Renal cortex interstitium (tissue), 15 donors: ENCODE data around the gene PTPRN2. TPM values are rescaled to one million over a fixed set of nuclear protein-coding genes. Genes with fewer than 3 reads are reported as not detected.
"Not testable (repeated sequence)": the region's sequence is repeated elsewhere in the genome, so short reads cannot be mapped to it uniquely, and the experiment has no call there.

ENCODE experiments used
- DNase-seq, 11 donors: peaks; one replicate each; pipeline ENCODE4 v3.0.0-alpha.2; 2013; ENCODE audit warnings: low read depth in 9 of 11, low spot score in 4 of 11; ENCODE audit errors: extremely low read depth in 1 of 11
- long read RNA-seq, 16 experiments: transcript quantifications; one replicate each; lab custom pipeline, GENCODE V29; 2026
- polyA plus RNA-seq, 3 donors: library from polyadenylated mRNA; unstranded; fragments of 120-200 nt; gene quantifications; one replicate each; pipeline ENCODE4 v1.2.1, GENCODE V29; 2013; ENCODE audit not compliant: insufficient read length in 3 of 3

PTPRN2 gene
- polyA plus RNA-seq: 1 to 10 TPM; 6.0 to 7.7 (median 7.2) TPM
- long read RNA-seq, donor 1, partial matches to known transcripts: 6 of 6 reads
- long read RNA-seq, donor 1, other reads (novel, unspliced or antisense): 0 of 6 reads
- long read RNA-seq, donor 2, partial matches to known transcripts: 15 of 15 reads
- long read RNA-seq, donor 2, other reads (novel, unspliced or antisense): 0 of 15 reads
- long read RNA-seq, donor 3, partial matches to known transcripts: 27 of 27 reads
- long read RNA-seq, donor 3, other reads (novel, unspliced or antisense): 0 of 27 reads
- long read RNA-seq, donor 4, partial matches to known transcripts: 17 of 17 reads
- long read RNA-seq, donor 4, other reads (novel, unspliced or antisense): 0 of 17 reads
- long read RNA-seq, donor 5: 0 reads
- long read RNA-seq, donor 6, partial matches to known transcripts: 10 of 10 reads
- long read RNA-seq, donor 6, other reads (novel, unspliced or antisense): 0 of 10 reads
- long read RNA-seq, donor 7, partial matches to known transcripts: 12 of 12 reads
- long read RNA-seq, donor 7, other reads (novel, unspliced or antisense): 0 of 12 reads
- long read RNA-seq, donor 8: 0 reads
- long read RNA-seq, donor 9, partial matches to known transcripts: 12 of 12 reads
- long read RNA-seq, donor 9, other reads (novel, unspliced or antisense): 0 of 12 reads
- long read RNA-seq, donor 10, partial matches to known transcripts: 16 of 16 reads
- long read RNA-seq, donor 10, other reads (novel, unspliced or antisense): 0 of 16 reads
- long read RNA-seq, donor 11, partial matches to known transcripts: 7 of 7 reads
- long read RNA-seq, donor 11, other reads (novel, unspliced or antisense): 0 of 7 reads
- long read RNA-seq, donor 12, partial matches to known transcripts: 9 of 9 reads
- long read RNA-seq, donor 12, other reads (novel, unspliced or antisense): 0 of 9 reads
- long read RNA-seq, donor 13: 0 reads
- long read RNA-seq, donor 14, partial matches to known transcripts: 17 of 17 reads
- long read RNA-seq, donor 14, other reads (novel, unspliced or antisense): 0 of 17 reads
- long read RNA-seq, donor 15: 0 reads
- long read RNA-seq, donor 16, partial matches to known transcripts: 35 of 35 reads
- long read RNA-seq, donor 16, other reads (novel, unspliced or antisense): 0 of 35 reads

- peak in 9 of 11 donors; percentile 20 to 61 (median 46) for DNase-seq
Measured at GRCh38 chr7:158587162-158588084, at the start of gene PTPRN2. TSS of gene PTPRN2 (minus strand) at chr7:158587823.

- DNase-seq: no peak
Measured at GRCh38 chr7:158633055-158633956, 45.7 kb upstream of the PTPRN2 start.

DNA sequence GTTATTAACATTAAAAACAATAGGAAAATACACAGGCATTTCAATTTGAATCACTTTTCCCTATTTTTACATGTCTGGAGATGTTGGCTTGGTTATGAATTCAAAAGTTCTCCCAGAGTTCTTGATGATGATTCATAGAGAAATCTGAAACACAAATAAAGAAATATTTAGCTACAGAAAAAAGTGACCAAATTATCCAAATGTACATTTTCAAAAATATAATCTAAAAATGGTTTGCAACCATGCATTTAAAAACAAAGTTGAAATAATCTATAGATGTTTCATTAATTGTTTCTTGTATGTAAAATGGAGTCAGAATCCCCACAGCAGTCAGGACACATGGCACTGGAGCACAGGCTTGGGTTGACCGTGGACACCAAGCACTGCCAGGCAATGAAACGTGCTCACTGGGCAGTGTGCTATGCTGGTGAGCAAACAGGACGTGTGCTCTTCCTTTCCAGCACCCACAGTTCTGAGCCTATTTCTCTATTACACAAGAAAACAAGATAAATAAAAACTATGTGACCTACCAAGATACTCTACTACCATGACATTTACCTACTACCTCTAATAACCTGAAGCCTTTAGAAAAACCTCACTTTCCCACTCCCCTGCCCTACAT is 44.1 kb upstream of the PTPRN2 start:
- no peak for DNase-seq

DNA sequence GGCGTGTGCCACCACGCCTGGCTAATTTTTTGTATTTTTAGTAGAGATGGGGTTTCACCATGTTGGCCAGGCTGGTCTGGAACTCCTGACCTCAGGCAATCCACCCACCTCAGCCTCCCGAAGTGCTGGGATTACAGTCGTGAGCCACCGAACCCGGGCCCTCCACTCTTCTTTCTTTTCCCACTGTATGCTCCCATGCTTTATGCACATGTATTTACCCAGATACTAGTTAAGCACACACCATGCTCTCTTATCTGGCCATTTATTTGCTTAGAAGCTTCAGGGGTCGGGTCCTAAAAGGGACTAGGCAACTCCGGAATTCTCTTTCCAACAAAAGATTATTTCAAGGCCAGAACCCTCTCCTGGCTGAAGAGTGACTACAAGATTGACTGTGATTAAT is 38.7 kb upstream of the PTPRN2 start:
- DNase-seq: not testable (repeated sequence)

DNA sequence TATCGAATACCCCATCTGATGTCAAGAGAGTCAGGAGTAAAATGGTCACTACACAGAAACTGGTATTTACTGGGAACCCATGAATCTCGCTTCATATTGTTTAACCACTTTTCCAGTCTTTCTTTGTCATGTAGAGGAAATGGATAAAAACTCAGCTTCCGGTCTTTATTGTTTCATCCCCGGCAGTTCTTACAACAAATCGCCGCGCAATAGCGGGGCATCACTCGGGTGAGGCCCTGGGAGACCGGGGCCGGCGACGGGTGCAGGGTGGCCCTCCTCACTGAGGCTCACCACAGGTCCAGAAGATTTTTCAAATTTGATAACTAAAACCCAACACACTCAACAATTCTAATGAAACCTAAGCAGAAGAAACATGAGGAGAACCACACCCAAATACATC is 35.6 kb upstream of the PTPRN2 start:
- DNase-seq: no peak

- no peak for DNase-seq
Measured at GRCh38 chr7:158620839-158621441, 33.3 kb upstream of the PTPRN2 start.

- DNase-seq: no peak
Measured at GRCh38 chr7:158620418-158620817, 32.8 kb upstream of the PTPRN2 start.

DNA sequence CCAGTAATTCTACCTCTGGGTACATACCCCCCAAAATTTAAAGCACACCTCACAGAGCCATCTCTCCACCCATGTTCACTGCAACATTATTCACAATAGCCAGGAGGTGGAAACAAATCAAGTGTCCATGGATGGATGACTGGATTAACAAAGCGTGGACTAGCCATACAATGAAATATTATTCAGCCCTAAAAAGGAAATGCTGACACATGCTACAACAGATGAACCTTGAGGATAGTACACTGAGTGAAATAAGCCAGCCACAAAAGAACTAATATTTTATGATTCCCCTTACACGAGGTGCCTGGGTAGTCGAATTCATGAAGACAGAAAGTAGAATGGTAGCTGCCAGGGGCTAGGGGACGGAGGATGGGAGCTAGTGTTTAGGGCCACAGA is 31.1 kb upstream of the PTPRN2 start:
- no peak for DNase-seq

DNA sequence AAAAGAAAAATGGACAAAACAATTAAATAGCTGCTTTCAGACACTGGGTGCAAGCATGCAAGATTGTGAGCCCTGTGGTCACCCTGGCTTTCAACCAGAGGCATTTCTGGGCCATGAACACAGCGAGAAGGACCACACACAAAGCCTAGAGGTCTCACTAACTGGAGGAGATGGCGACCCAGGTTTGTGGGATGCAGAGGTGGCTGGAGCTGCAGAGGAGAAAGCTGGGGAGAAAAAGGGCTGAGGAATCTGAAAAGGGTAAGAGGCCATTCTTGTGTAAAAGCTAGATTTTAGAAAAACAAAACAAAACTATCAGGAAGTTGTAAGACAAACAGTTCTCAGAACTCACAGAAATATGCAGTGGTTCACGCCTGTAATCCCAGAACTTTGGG is 30.1 kb upstream of the PTPRN2 start:
- no peak for DNase-seq

GRCh38 chr7:158616050-158616449 is 28.4 kb upstream of the PTPRN2 start:
- peak in 10 of 11 donors; percentile 18 to 72 (median 50) for DNase-seq

GRCh38 chr7:158614700-158615099 is 27.1 kb upstream of the PTPRN2 start:
- no peak for DNase-seq

DNA sequence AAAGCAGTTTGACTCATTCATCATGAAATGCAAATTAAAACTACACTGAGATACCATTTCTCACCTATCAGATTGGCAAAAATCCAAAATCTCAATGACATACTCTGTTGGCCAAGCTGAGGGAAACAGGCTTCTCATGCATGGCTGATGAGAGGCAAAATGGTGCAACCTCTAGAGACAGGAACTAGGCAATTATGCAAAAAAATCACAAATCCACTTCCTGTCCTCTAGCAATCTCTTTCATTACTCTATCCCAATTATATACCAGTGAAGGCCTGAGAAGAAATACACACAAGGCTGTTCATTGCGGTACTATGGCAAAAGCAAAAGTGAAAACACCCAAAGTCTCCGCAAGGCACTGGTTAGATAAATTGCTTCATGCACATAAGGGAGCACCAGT is 25.9 kb upstream of the PTPRN2 start:
- DNase-seq: no peak

- DNase-seq: no peak
Measured at GRCh38 chr7:158612546-158612945, 24.9 kb upstream of the PTPRN2 start.

DNA sequence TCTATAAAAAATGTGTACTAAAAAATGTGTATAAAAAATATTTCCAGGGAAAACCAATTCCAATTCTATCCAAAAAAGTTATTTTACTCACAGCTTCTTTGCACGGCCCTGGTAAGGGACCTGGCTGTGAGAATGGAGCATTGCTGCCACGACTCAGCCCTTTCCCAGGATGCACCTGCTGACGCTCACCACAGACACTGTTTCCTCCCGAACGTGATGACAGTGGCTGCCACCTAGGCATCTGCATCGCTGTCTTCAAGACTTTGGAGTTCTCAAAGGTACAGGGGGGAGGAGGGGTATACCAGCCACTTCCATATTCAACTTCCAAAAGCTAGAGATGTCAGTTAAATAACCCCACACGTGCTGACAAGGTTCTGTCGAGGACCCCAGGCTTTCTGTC is 23.9 kb upstream of the PTPRN2 start:
- DNase-seq: no peak

- no peak for DNase-seq
Measured at GRCh38 chr7:158609313-158609974, 21.8 kb upstream of the PTPRN2 start.

DNA sequence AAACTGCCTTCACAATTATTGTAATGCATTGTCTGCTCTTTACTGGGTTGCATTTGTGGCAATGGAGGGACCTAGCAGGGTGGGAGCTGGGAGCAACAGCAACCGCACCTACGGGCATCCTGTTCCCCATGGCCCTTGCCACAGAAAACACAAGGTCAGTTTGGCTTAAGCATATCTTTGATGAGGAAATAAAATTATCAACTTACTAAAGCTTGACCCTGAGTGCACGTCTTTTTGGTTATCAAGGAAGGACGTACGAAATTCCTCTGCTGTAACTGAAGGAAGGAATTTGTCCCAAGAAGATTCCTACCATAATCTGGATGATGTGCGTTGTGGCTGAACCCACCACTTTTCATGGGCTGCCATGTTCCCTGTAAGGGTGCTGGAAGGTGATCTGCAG is 19.9 kb upstream of the PTPRN2 start:
- no peak for DNase-seq
